Skin of body (tissue), 2 donors: Measurements from ENCODE around the gene ASB12. TPM values are rescaled to one million over a fixed set of nuclear protein-coding genes. Genes with fewer than 3 reads are reported as not detected.
"Not testable (repeated sequence)": the region's sequence is repeated elsewhere in the genome, so short reads cannot be mapped to it uniquely, and the experiment has no call there.

Source experiments
- DNase-seq: peaks from one replicate; lab custom pipeline; 2025; lab: John Stamatoyannopoulos, UW
- total RNA-seq: library from RNA; depleted of rRNA; stranded (reverse); fragments of >200 nt; gene quantifications from one replicate; pipeline ENCODE4 v1.2.3, GENCODE V29; 2014

Gene ASB12, protein sequence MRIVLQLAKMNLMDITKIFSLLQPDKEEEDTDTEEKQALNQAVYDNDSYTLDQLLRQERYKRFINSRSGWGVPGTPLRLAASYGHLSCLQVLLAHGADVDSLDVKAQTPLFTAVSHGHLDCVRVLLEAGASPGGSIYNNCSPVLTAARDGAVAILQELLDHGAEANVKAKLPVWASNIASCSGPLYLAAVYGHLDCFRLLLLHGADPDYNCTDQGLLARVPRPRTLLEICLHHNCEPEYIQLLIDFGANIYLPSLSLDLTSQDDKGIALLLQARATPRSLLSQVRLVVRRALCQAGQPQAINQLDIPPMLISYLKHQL
- 2.6 TPM for total RNA-seq

DNA sequence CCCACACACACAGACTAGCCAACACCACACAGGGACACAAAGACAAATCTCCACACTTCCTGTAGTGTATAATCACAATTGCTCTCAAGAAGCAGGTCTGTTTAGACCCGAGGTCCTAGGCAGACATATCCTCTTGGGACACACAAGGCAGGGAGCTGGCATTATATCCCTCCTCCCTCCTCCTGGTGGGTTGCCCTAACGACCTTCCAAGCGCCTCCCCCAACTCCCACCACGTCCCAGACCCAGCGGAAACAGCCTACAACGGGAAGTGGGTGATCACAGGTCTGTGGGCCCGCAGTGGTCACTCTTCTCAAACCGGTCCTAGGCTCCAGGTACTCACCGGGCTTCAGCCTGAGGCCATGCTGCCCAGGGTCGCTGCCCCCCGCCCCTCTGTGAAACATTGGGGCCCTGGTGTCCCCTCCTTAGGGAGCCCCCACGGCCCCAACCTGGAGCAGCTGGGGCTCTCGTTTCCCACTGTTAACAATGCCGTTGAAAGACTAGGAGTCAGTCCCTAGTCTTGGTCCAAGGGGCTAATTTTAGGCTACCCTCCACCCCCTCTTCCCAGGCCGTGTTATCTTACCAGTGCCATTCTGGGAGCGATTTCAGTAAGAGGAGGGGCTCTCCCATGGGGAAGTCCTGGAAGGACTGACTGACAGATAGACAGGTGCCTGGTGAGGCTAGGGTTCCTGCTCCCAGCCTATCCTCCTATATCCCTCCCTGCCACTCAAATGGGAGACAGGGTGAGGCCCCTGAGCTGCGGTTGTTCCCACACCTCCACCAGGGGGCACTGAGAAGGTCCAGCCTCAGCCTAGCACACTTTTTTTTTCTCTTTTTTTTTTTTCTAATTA lies at the start of gene ASB12:
TSS of gene ASB12 (minus strand) at position 485 of the 848 bp plus-strand sequence. CDS start 4,957 bp downstream, outside the sequence.
- no peak for DNase-seq

DNA sequence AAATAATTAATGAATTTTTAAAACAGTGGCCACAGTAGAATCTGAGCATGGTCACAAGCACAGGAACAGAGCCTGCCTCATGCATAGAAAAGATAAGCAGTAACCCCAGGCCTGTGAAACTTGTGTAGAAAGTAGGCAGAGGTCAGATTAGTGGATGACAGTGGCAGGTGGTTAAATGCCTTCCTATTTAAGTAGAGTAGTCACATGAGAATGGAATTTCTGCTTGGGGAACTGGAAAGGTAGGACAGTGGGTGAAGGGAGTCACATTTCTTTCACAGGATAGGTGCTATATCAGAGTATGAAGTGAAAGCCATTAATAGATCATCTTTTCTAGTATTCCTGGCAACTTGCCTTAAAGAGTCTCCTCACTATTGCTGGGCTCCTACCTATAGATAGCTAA lies 34.9 kb upstream of the ASB12 start:
- DNase-seq, result no peak

DNA sequence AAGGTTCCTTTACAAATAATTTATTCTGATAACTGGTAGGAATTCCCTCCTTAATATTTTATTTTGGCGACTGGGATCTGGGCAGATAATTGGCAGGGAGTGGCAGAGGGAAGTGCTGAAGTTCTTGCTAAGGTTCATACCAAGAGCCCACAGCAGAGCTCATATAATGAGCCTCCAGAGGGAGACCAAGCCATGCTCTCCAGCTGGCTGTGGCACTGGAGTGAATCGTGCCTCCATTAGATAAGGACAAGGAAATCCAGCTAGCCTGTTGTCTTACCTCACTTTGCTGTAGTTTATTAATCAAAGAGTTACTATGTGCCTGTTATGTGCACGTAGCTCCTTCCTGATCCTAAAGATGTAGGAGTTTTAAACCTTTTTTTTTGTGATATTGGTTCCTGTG lies 1.3 kb downstream of the ASB12 start:
- DNase-seq, result no peak

DNA sequence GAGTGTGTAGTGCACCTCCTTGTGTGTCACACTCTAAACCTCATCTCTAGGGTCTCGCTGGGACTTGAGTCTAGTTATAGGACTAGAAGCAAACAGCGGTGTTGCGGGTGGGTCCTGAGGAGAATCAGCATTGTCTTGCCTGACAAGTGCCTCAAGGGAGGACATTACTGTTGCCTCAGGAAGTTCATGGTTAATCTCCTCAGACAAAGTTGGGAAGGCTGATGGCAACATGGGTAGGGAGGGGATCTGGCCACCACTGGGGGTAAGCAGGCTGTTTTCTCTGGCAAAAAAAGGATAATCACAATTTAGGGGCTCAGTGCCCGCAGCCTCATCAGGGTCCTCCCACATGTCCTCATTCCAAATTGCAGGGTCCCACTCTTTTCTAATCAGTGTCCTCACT lies 12.4 kb downstream of the ASB12 start:
- DNase-seq, result no peak

DNA sequence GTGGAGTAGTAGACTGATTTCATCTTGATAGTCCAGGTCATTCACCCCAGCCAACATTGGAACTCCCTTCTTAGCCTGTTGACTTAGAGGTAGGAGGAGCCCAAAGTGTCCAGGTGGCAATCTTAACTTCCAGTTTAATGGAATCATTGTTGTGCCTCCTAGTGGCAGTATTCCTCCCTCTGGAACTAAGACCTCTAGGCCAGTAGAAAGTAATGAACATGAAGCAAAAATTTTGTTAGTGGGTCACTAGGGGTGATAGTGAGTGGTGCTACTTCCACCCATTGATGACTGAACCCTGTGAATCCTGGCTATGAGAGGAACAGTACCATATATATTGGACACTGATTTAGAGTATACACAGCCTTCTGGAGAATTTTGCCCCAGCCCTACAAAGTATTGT lies 16.4 kb downstream of the ASB12 start:
- not testable (repeated sequence) for DNase-seq

DNA sequence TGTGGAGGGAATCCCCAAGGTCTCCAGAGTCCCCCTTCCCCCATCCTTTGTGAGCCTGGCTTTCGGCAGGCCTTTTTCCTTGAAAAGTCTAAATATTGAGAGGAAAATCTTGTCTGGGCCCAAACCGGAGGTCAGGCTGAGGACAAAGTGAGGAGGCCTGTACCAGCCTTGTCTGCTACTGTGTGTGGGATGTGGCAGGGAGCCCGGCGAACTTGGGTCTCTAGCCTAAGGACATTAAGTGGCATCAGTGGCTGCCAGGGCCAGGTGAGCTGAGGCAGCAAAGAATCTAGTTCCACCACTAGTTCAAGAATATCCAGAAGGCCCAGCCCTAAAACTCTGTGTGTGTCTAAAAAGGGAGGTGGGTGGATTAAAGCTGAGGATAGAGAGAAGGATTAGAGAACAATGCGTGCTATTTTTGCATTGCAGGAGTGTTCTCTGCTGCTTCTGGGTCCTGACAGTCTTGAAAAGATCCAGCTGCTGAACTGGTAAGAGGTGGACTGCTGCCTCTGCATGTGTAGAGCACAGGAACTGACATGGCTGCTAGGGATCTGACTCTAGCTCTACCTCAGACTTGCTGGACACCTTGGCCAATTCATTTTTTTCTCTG lies 23.7 kb downstream of the ASB12 start:
- DNase-seq, result no peak

DNA sequence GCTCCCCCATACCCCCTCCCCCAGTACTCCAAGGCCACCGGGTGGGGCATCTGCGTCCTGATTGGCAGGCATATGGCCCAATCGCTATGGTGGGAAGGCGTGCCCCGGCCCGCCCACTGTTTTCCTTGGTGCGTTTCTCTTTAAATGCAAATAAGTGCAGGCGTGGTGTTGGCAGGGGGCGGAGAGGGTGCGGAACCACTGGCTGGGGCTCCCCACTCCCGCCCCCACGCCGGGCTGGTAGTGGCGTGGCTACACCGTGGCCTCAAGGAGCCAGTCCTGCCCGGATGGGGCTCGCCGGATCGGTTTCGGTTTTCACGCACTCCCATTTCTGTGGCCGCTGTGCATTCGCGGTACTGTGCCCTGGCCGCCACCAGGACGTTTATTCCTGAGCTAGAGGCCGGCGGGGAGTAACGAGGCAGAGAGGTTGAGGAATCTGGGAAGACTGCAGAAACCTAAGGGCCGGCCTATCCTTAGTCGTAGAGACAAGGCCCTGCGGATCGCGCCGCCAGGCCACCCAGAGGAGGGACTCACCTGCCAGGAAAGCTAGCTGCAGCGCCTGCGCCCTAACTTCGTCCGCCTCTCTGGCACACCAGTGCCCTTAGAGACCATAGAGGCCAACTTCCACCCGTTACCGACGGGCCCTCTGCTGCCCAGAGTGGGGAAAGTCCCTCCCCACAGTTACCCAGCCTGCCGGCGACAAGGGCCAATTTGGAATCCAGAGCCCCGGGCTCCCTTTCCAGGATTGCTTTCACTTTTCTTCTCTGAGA lies 24.5 kb downstream of the ASB12 start:
- peak; percentile 87 for DNase-seq

DNA sequence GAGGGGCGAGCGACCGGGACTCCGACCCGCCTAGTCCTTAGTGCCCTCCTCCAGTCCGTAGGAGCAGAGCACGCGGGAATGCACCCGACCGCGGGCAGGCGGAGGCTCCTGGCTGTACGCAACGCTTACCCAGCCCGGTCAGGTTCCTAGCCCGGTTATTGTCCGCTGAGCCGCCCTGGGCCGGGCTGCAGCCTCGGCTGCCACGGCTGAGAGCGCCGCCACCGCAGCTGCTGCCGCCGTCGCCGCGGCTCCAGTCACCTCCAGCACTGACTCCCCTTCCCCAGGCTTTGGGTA lies 25.0 kb downstream of the ASB12 start, which contains the start of gene AMER1:
TSS of gene AMER1 (minus strand) at position 268 of the 294 bp plus-strand sequence. CDS start 12,422 bp downstream, outside the sequence.
- no peak for DNase-seq

DNA sequence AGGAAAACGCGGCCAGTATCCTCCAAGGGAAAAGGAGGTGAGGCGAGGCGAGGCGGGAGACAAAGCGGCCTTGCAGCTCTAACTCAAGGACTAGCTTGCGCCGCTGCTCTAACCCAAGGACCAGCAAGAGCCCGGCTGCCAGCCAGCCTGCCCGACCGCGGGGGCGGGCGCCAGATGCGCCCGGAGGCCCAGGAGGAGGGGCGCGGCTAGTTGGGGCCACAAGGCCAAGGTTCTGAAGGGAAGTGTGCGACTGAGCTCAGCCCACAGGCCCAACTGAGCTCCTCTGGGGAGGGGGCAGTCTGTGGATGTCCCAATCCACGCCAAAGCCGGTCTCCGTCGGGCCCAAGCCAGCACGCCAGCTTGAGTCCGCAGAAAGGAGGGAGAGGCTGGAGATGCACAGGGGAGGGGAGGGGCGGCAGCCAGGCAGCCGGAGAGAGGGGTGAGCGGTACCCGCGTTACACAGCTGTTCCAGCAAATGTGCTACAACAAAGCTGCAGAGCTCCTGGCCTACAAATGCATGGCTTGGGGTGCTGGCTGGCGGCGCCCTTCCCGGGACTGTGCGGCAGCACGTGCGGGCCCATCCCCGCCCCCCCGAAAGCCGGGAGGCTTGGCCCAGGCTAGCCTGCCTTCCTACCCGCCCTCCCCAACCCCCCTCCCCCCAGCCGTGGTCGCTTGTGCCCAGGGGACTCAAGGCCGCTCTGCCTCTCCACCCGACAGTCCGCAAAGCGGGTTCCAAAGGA lies 25.5 kb downstream of the ASB12 start:
- DNase-seq, result peak; percentile 2

DNA sequence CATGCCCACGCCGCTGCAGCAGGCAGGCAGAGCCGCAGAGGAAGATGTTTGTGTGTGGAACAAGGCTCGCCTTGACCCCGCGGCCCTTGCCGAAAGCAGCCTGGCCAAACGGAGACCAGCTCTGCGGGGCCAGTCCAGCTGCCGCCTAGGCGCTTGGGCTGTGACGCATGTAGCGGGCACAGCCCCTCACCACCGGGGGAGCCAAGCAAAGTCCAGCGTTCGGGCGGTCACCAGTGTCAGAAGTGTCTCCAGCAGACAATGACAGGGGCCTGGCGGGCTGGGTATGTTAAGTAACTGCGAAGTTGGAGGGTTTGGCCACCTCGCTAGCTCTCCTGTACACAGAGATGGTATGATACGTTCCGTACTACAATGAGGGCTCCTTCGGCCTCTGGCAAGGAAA lies 26.2 kb downstream of the ASB12 start:
- DNase-seq, result no peak

DNA sequence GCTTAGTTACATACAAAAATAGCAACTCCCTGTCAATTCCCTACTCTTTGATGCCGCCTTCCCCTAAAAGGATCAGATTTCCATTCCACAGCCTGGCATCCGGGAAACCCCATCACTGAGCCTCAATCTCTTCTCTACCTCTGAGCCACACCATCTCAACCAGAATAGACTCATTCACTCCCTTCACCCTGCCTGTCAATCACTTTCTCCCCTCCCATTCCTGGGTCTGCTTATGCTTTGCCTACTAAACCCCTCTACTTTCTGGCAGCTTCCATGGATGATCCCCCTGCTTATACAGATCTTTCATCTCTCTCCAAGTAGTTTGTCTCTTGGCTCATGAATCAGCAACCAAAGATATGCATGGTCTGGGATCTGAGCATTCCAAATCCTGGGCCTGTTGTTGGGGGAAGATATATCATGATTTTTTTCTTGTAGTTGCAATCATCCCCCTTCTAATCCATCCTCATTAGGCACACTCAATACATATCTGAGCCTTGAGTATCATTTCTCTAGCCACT lies 27.5 kb downstream of the ASB12 start:
- DNase-seq, result no peak

DNA sequence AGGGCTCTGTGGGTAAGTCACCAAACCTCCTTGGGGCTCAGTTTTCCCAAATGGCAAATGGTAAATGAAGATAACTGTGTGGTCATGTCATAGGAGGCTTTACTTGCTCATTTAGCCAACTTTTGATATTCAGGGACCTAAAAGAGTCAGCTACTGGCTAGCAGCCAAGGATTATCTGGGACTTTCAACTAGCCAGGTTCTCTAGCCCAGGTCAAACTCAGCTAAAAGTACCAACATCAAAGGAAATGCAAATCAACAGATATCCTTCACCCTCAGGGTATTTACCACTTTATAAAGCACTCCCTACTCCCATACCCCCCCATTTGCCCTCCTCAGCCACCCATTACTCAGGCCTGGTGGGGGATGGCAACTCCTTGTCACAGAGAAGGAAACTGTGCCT lies 32.4 kb downstream of the ASB12 start:
- DNase-seq, result no peak

DNA sequence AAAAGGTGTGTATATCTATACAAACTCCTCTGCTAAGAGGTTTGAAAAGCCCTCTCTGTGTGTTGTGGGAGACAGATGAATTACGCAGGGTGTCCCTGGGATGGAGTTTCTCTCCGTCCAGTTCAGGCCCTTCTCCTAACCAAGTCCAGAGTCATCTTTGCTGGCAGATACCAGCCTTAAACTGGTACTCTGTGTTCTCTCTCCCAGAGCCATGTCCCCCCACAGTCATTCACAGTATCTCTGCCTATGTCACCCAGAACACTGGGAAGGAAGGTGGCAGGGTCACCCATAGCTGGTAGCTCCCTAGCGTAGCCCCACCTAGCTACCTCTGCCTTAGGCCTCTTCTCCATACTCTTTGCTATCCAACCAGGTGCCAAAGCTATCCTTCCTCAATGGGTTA lies 33.8 kb downstream of the ASB12 start:
- no peak for DNase-seq

DNA sequence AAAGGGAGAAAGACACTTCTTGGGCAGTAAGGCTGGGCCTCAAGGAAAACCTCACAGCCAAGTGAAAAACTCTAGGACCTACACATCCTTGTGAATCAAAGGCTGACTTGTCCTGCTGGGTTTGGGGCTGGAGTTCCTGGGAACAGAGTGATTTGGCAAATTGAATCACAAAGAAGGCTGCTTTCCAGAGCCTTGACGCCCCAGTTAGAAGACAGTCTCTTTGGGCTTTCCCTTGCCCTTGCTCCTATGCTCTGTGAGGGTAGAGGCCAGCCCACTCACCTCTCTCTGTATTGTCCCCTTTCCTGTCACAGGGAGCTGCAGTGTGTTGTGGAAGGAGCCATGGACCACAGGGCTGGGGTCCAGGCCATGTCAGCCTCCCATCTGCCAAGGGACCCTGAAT lies 34.5 kb downstream of the ASB12 start:
- DNase-seq, result no peak

DNA sequence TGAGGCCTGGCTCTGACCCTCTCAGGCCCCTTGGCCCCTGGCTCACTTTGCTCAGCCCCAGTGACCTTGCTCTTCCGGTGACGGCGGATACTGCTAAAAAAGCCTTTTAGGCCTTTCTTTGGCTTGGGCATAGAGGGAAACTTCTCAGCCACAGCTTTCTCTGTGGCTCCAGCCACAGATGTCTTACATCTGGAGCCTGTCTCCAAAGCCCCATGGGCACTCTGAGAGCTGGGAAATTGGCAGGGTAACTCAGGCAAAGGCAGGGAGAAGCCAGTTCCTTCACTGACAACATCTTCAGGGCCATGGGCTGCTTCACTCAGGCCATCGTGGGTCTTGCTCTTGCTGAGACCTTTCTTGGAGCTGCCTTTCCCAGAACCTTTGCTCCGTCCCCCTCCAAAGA lies 37.7 kb downstream of the ASB12 start:
- no peak for DNase-seq

DNA sequence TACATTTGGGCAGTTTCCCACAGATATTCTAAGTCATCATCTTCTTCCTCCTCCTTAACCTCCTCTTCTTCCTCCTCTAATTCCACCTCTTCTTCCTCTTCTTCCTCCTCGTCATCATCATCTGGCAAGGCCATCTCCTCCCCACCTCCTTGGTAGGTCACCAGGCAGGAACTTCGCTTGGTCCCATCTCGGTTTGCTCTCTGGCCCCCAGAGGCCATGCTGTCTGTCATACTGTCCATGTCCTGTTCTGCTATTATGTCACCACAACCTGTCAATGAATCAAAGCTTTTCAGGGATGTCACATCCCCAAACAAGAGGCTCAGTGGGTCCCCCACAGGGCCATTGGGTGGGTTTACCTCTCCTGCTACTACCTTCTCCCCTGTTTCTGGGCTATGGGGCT lies 38.4 kb downstream of the ASB12 start:
- no peak for DNase-seq

DNA sequence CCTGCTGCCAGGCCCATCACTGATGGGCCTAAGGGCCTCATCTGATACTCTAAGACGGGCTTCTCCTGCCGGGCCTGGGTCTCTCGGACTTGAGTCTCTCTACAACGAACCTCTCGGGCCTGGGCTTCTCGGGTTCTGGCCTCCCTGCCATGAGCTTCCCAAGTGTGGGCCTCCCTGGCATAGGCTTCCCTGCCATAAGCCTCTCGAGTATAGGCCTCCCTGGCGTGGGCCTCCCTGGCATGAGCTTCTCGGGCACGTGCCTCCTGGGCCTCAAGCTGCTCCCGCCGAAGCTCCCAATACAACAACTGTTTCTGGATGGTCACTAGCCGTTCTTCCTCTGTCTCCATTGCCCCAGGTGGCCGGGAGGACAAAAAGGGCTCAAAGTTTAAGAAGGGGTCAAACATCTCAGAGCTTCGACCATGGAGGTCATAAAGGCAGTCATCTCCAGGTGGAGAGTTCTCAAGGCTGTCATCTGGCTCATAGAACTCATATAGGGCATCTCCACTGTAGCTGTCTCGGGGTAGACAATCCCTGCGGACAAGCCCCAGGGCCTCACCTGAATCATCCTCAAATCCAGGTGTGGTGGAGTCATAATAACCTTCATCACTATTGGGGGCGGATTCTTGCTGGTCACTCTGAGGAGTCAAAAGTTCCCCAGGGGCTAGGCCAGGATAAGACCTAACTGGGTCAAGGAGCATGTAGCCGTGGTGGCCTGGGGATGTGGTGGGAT lies 39.0 kb downstream of the ASB12 start:
- no peak for DNase-seq

DNA sequence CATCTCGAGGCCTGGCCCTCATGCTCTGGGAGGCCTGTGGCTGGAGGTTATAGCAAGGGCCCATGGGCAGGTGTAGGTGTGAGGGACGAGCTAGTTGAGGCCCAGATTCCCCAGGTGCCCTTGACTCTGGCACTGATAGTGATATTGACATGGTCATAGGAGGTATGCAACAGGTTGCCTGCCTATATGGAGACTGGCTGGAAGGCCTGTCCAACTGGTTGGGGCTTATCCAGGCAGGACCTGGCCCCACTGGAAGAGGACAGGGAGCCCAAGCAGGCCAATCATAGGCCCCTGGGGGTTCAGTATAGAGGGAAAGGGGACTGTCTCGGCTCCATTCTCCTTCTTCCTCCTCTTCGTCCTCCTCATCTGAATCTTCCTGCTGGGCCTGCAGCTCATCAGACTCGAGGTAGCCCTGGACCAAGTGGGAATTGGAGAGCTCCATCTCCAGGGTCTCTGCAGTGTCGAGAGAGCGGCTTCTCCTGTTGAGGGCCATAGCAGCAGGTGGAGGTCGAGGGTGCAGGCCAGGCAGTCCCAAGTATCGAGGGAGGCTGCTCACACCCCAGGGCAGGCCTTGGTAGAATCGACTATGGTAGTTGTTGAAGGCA lies 40.2 kb downstream of the ASB12 start:
- DNase-seq, result no peak

DNA sequence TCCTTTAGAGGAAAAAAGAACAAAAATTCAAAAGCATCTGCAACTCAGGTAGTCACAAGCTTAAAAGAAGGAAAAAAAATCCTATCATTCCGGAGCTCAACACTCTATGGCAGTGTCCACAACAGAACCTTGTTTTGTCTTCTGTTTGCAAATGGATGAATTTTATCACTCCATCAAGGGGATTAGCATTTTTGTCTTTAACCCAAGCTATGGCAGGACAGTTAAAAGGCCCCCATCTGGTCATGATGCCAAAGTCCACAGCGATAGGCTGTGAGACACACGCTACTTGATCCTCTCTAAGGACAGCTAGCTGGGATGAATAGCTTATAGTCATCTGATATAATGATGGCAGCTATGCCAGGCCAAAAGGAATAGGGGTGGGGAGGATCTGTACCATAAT lies 41.5 kb downstream of the ASB12 start:
- no peak for DNase-seq

DNA sequence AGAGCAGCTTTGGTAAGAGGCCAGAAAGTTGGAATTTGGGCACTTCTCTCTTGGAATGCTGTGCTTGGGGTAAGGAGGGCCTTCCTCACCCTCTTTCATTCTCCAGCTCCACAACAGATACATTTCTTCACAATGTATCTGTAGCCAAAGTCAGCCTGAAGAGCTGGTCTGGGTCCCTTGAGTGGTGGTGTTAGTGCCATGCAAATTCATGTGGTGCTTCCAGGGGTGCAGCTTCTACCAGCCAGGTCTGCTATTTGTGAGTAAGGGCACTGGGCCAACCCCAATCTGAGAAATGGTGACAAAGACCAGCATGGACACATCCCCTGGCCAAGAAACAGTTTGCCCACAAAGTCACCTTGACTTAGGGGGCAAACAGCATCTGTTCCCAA lies 42.7 kb downstream of the ASB12 start:
- DNase-seq, result no peak
